Measurements from ENCODE around the gene CADM4. TPM values are rescaled to one million over a fixed set of nuclear protein-coding genes. Genes with fewer than 3 reads are reported as not detected.

Gene CADM4
- total and polyA plus RNA-seq, 10 of the 15 experiments (the other 5 are each of a cell fraction or from before 2014, with no cell fraction given), result 0.04 to 0.12 (median 0.08) TPM; not detected in 5

- TF ChIP-seq ZBTB40 (IDR thresholded peaks at IDR 0.05; ENCODE audit: borderline replicate concordance), result no peak
- TF ChIP-seq YY1 (IDR thresholded peaks at IDR 0.05; ENCODE audit: low read depth, low read length), result no peak
- TF ChIP-seq RBBP5 (conservative IDR thresholded peaks at IDR 0.05), result no peak
- no peak for TF ChIP-seq JUNB (IDR thresholded peaks at IDR 0.05)
- no peak for TF ChIP-seq IKZF2 (IDR thresholded peaks at IDR 0.05)
- no peak for TF ChIP-seq NFYA (IDR thresholded peaks at IDR 0.05; ENCODE audit: borderline replicate concordance, low read depth, low read length)
- no peak for TF ChIP-seq ZNF207 (IDR thresholded peaks at IDR 0.05; ENCODE audit: borderline replicate concordance)
- no peak for TF ChIP-seq NR2C2 (IDR thresholded peaks at IDR 0.05; ENCODE audit: borderline replicate concordance, control insufficient read depth, insufficient read length, low read depth)
- no peak for TF ChIP-seq EGR1 (IDR thresholded peaks at IDR 0.05; ENCODE audit: borderline replicate concordance in 1 of 2, low read depth in 2 of 2, low read length in 2 of 2)
- TF ChIP-seq ATF2 (IDR thresholded peaks at IDR 0.05; ENCODE audit: low read length), result no peak
These were observed 20.8 kb upstream of the CADM4 start (continued) for GRCh38 chr19:43660301-43660970.
